Smooth muscle cell (in vitro differentiated cells): ENCODE measurements around the gene ITIH5. TPM values are rescaled to one million over a fixed set of nuclear protein-coding genes. Genes with fewer than 3 reads are reported as not detected.

Experiments used
- DNase-seq: peaks from one replicate; lab custom pipeline; 2025; ENCODE audit not compliant: unreplicated experiment; lab: John Stamatoyannopoulos, UW
- H2AFZ ChIP-seq: fragments of 200-600 bp; sonication (generic); 2 replicates; pipeline ENCODE4 v1.6.0; 2016; ENCODE audit warnings: antibody characterized with exemption, low read depth, mild to moderate bottlenecking
- H3F3A ChIP-seq: fragments of 200-600 bp; sonication (generic); 2 replicates; pipeline ENCODE4 v1.6.0; 2017; ENCODE audit warnings: antibody characterized with exemption, low read depth
- H3K27ac ChIP-seq: fragments of 200-600 bp; sonication (generic); 2 replicates; pipeline ENCODE4 v1.5.1; 2016; ENCODE audit warnings: low read depth, mild to moderate bottlenecking
- H3K27me3 ChIP-seq: fragments of 200-600 bp; sonication (generic); 2 replicates; pipeline ENCODE4 v1.6.1; 2016; ENCODE audit warnings: low read depth, mild to moderate bottlenecking
- H3K36me3 ChIP-seq: fragments of 200-600 bp; sonication (generic); 2 replicates; pipeline ENCODE4 v1.5.1; 2016; ENCODE audit warnings: low read depth
- H3K4me1 ChIP-seq: fragments of 200-600 bp; sonication (generic); 2 replicates; pipeline ENCODE4 v1.5.1; 2016; ENCODE audit warnings: low read depth
- H3K4me2 ChIP-seq: fragments of 200-600 bp; sonication (generic); 2 replicates; pipeline ENCODE4 v1.6.0; 2016; ENCODE audit warnings: mild to moderate bottlenecking
- H3K4me3 ChIP-seq: fragments of 200-600 bp; sonication (generic); 2 replicates; pipeline ENCODE4 v1.5.1; 2016; ENCODE audit warnings: mild to moderate bottlenecking
- H3K79me2 ChIP-seq: fragments of 200-600 bp; sonication (generic); 2 replicates; pipeline ENCODE4 v1.6.0; 2016; ENCODE audit warnings: low read depth, mild to moderate bottlenecking
- H3K9ac ChIP-seq: fragments of 200-600 bp; sonication (generic); 2 replicates; pipeline ENCODE4 v1.6.0; 2016; ENCODE audit warnings: low read depth
- H3K9me3 ChIP-seq: fragments of 200-600 bp; sonication (generic); replicated peaks from 2 replicates; pipeline ENCODE4 v1.5.1; 2016; ENCODE audit warnings: low read depth
- H4K20me1 ChIP-seq: fragments of 200-600 bp; sonication (generic); 2 replicates; pipeline ENCODE4 v1.6.0; 2016; ENCODE audit warnings: low read depth
- WGBS: methylation state at CpG from one replicate; pipeline ENCODE4 v1.1.7; 2016; ENCODE audit warnings: low lambda C conversion rate; 5-methylcytosine and 5-hydroxymethylcytosine counted together
- polyA plus RNA-seq: library from polyadenylated mRNA; unstranded; fragments of >200 nt; fragmentation: Nextera tagmentation; extraction: Ambion mirVana; gene quantifications from 2 replicates; pipeline ENCODE4 v1.2.1, GENCODE V29; 2016
- total RNA-seq: library from RNA; depleted of rRNA; stranded (reverse); fragments of >200 nt; gene quantifications from 2 replicates; pipeline ENCODE4 v1.2.3, GENCODE V29; 2014
- TF ChIP-seq, protein P1 (sequence below): fragments of 200-600 bp; sonication (generic); IDR thresholded peaks from 2 replicates; pipeline ENCODE4 v1.5.1; 2017; ENCODE audit warnings: borderline replicate concordance, mild to moderate bottlenecking, antibody characterized with exemption; ENCODE audit not compliant: insufficient read depth, poor library complexity, severe bottlenecking

Gene ITIH5
- total and polyA plus RNA-seq, 2 experiments from 2014 or later = 9.1 to 12.6 TPM

GRCh38 chr10:7592627-7593026 lies 74.1 kb downstream of the ITIH5 start:
- 91% methylated on average over 5 of the region's 5 CpGs for WGBS
- no peaks in the 10 kb centered on the region for H3K36me3 ChIP-seq
- H3K27me3 ChIP-seq = no peaks in the 10 kb centered on the region
- H2AFZ ChIP-seq = no peak overlapping the region
- no peaks in the 10 kb centered on the region for H3K9me3 ChIP-seq
- DNase-seq = no peak
- no peak overlapping the region for H3K4me3 ChIP-seq
- no peak overlapping the region for H3K27ac ChIP-seq
- H3K9ac ChIP-seq = no peak overlapping the region
- TF ChIP-seq, protein P1, sequence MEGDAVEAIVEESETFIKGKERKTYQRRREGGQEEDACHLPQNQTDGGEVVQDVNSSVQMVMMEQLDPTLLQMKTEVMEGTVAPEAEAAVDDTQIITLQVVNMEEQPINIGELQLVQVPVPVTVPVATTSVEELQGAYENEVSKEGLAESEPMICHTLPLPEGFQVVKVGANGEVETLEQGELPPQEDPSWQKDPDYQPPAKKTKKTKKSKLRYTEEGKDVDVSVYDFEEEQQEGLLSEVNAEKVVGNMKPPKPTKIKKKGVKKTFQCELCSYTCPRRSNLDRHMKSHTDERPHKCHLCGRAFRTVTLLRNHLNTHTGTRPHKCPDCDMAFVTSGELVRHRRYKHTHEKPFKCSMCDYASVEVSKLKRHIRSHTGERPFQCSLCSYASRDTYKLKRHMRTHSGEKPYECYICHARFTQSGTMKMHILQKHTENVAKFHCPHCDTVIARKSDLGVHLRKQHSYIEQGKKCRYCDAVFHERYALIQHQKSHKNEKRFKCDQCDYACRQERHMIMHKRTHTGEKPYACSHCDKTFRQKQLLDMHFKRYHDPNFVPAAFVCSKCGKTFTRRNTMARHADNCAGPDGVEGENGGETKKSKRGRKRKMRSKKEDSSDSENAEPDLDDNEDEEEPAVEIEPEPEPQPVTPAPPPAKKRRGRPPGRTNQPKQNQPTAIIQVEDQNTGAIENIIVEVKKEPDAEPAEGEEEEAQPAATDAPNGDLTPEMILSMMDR = no peak
- no peak overlapping the region for H3K4me2 ChIP-seq
- no peaks in the 10 kb centered on the region for H3F3A ChIP-seq
- no peaks in the 10 kb centered on the region for H4K20me1 ChIP-seq
- H3K79me2 ChIP-seq = no peaks in the 10 kb centered on the region
- H3K4me1 ChIP-seq = no peaks in the 10 kb centered on the region

DNA sequence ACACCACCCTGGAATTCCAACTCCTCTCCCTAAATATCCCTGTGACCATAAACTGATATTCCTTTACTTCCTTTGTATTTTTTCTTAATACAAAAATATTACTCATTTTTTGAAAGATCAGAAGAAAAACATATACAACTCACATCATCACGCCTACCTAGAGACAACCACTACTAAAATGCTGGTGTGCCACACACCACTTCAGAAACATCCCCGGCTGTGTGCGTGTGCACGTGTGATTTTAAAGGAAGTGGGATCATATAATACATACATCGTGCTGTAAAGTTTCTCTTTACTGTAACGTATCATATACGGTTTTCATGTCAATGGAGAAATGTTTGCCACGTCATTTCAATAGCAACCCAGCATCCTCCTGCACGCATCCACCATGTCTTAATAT lies 76.5 kb downstream of the ITIH5 start:
- Histone ChIP-seq H3F3A (no peaks in the 10 kb centered on the region), H3K4me3 (no peak overlapping the region), H3K36me3 (no peaks in the 10 kb centered on the region), H4K20me1 (no peaks in the 10 kb centered on the region), H3K9ac (no peak overlapping the region), H3K27me3 (no peaks in the 10 kb centered on the region), H3K4me2 (no peak overlapping the region), H3K4me1 (no peaks in the 10 kb centered on the region), H3K79me2 (no peaks in the 10 kb centered on the region), H3K9me3 (no peaks in the 10 kb centered on the region), H3K27ac (no peak overlapping the region), H2AFZ (no peak overlapping the region)
- TF ChIP-seq, protein P1 = no peak
- no peak for DNase-seq
- WGBS = 94% methylated on average over 9 of the region's 9 CpGs

- no peaks in the 10 kb centered on the region for H3K9me3 ChIP-seq
- no peaks in the 10 kb centered on the region for H3F3A ChIP-seq
- 89% methylated on average over 10 of the region's 10 CpGs for WGBS
- H3K27ac ChIP-seq = no peak overlapping the region
- no peak overlapping the region for H3K4me2 ChIP-seq
- TF ChIP-seq, protein P1 = no peak
- no peak overlapping the region for H3K4me3 ChIP-seq
- H3K9ac ChIP-seq = no peak overlapping the region
- no peaks in the 10 kb centered on the region for H3K27me3 ChIP-seq
- no peak overlapping the region for H2AFZ ChIP-seq
- H3K79me2 ChIP-seq = no peaks in the 10 kb centered on the region
- no peaks in the 10 kb centered on the region for H3K4me1 ChIP-seq
- no peaks in the 10 kb centered on the region for H3K36me3 ChIP-seq
- H4K20me1 ChIP-seq = no peaks in the 10 kb centered on the region
- DNase-seq = no peak
Observed at GRCh38 chr10:7589748-7590147, 77.0 kb downstream of the ITIH5 start.

- Histone ChIP-seq H3K4me2 (no peak overlapping the region), H3K79me2 (no peaks in the 10 kb centered on the region), H3K4me3 (no peak overlapping the region), H2AFZ (no peak overlapping the region), H3K36me3 (no peaks in the 10 kb centered on the region), H4K20me1 (no peaks in the 10 kb centered on the region), H3F3A (no peaks in the 10 kb centered on the region), H3K9ac (no peak overlapping the region), H3K27me3 (no peaks in the 10 kb centered on the region), H3K4me1 (no peaks in the 10 kb centered on the region), H3K27ac (no peak overlapping the region), H3K9me3 (no peaks in the 10 kb centered on the region)
- TF ChIP-seq, protein P1 = no peak
- no peak for DNase-seq
- 95% methylated on average over 6 of the region's 6 CpGs for WGBS
Observed at GRCh38 chr10:7587865-7588188, 78.9 kb downstream of the ITIH5 start.
